NCI-H1930 (cell line): ENCODE measurements around the gene MRLN.
"Not testable (repeated sequence)": the region's sequence is repeated elsewhere in the genome, so short reads cannot be mapped to it uniquely, and the experiment has no call there.

Experiments used
- DNase-seq, 2 experiments: peaks; one replicate each; lab custom pipeline; 2025; lab: John Stamatoyannopoulos, UW

The MRLN gene

DNA sequence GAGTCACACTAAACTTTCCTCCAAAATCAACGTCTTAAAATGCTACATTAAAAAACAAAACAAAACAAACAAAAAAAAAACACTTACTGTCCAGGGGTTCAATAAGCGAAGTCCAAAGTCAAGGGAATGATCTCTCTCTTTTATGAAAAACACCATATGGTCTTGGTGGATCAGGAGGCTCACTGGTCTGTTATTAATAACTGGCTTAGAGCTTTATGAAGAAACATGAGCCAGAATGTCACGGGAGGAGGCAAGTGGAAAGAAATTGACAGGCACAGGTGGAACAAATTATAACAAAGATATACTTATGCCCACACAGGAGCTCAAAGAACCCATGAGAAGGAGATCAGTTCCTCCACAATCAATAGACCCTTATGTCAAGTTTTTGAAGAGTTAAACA, at the start of gene MRLN:
Gene MRLN (minus strand): TSS at position 189 of the 400 bp plus-strand sequence.
- no peak for DNase-seq

DNA sequence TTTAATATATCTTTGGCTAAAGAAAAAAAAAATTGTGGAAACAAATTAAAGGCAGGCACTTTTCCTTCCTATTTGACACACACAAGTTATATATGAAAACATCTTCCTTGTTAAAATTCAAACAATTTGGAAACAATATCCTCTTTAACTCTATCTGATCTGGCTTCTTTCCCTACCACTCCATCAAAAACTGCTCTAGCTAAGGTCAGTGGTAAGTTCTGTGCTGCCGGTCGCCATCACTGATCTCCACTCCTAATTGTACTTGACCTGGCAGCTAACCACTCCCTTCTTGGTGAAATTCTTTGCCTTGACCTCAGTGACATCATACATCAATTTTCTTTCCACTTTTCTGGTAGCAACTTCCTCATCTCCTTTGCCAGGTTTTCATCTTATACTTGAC, 47.9 kb upstream of the MRLN start:
- no peak for DNase-seq

DNA sequence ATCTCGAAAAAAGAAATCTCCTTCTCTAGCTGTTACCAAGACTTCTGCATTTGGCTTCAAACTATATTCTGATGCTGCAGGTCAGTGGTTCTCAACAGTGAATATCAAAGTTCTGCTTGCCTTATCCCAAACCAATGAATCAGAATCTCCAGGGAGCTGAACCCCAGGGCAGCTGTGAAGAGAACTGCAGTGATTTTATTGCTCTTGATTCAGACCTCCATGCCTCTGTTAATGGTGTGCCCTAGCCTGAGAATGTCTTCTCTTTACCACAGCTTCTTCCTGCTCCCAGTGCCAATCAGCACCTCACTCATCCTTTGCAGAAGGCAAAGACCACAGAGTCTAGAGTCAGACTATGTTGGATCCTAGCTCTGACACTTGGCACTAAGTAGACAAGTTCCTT, 46.2 kb upstream of the MRLN start:
- no peak for DNase-seq

DNA sequence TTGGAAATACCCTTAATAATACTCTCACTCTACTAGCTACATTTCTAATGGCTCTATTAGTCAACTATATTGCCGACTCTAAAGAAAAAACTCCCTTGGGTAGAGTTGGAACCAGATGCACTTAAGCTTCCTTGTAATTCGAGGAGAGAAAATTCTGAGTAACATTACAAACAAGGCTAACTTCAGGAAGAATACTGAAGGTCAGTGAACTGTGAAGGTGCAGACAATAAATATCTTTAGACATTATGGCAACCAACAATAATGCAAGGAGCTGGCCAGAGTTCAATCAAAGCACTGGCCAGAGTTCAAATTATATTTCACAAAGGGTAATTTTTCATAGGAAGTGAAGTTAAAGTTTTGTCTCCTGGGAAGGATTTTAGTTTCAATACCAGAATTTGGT, 40.7 kb upstream of the MRLN start:
- DNase-seq = no peak

DNA sequence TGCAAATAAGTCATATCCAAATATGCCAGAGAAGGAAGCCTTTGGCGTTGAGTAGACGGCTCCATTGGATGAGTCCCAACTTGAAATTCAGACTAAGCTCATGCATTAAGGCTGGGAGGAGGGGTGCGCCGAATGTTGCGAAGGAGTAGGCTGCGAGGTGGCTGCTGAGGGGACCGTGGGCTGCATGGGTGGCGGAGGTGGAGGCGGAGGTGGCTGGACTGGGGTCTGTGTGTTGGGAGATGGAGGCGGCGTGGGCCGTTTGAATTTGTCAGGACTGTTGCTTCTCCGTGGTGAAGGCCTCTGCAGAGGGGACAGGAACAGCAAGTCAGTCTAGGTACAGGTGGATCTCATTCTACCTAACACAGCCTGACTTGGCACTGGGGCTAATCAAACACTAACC, 39.6 kb upstream of the MRLN start:
- no peak for DNase-seq

DNA sequence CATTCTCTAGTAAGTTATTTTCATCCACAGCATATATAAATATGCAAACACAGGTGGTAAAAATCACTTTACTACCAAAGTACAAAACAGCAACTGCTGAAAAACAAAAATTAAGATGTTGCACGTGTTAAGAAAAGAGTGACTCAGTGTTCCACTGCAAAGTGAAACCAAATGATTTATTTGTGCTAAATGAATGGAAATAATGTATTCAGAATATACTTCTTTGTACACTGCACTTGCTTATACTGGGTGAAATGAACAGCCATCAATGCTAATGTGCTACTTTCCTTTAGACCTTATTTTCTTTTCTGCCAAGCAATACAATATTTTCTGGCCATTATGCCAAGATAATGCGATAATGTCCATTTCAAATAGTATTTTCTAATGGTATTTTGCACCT, 38.3 kb upstream of the MRLN start:
- DNase-seq = no peak

DNA sequence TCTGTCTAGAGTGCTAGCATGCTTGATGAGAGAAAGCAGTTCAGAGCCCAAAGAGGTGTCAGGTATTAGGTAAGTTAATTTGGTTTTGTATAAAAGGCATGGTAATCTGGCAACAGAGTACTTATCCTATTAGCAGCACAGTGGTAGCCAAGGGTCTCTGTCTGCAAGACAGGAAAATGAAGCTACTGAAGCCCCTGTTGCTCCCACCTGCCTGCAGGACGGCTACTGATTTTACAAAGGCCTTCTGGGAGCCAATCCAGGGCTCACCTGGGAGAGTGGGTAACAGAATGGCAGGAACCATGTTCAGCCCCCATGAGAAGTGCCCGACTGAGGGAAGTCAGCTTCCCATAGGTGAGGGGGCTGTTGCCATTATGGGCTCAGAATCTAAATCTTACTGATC, 36.8 kb upstream of the MRLN start:
- not testable (repeated sequence) for DNase-seq

DNA sequence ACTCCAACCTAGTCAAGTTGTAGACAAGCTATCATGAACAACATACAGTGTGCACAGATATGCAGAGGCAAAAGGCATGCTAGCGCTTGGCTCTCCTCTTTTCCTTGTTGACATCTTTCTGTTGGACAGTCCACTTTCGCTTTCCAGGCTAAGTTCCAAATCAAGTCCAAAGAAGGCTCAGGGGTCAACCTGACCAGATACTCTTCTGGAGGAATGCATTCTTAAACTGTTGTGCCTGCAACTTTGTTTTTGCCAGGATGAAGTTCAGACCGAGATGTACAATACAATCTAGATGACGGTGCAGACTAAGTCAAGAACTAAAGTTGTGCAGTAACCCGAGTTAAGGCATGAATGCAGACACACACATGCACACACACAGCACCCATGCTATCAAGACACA, 35.7 kb upstream of the MRLN start:
- DNase-seq = not testable (repeated sequence)

DNA sequence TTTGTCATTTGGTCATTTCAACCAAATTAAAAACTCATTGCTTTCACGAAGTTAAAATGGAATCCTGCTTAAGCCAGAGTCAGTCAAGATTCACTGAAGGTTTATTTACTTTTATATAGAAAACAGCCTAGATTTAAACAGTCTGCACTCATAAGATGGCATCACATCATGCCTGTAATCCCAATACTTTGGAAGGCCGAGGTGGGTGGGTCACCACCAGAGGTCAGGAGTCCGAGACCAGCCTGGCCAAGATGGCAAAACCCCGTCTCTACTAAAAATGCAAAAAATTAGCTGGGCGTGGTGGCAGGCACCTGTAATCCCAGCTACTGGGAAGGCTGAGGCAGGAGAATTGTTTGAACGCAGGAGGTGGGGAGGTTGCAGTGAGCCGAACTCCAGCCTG, 33.8 kb upstream of the MRLN start:
- not testable (repeated sequence) for DNase-seq

DNA sequence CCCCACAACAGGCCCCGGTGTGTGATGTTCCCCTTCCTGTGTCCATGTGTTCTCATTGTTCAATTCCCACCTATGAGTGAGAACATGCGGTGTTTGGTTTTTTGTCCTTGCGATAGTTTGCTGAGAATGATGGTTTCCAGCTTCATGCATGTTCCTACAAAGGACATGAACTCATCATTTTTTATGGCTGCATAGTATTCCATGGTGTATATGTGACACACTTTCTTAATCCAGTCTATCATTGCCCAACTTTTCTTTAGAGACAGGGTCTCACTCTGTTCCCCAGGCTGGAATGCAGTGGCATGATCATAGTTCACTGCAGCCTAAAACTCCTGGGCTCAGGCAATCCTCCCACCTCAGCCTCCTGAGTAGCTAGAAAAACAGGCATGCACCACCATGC, 32.2 kb upstream of the MRLN start:
- DNase-seq = not testable (repeated sequence)

DNA sequence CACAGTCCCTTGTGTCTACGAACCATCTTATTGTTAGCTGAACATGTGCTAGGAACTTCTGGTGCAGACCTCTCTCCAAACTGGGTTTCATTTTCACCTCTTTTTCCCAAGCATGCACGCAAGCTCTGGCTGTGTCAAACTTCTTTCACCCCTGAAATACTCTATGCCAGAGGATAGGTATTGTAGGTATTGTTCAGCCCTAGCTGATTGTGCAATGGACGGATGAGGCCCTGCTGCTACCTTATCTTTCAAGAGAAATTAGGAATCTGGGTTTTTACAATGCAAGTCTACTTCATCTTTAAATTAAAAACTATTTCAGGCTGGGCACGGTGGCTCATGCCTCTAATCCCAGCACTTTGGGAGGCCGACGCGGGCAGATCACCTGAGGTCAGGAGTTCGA, 28.3 kb upstream of the MRLN start:
- no peak for DNase-seq

DNA sequence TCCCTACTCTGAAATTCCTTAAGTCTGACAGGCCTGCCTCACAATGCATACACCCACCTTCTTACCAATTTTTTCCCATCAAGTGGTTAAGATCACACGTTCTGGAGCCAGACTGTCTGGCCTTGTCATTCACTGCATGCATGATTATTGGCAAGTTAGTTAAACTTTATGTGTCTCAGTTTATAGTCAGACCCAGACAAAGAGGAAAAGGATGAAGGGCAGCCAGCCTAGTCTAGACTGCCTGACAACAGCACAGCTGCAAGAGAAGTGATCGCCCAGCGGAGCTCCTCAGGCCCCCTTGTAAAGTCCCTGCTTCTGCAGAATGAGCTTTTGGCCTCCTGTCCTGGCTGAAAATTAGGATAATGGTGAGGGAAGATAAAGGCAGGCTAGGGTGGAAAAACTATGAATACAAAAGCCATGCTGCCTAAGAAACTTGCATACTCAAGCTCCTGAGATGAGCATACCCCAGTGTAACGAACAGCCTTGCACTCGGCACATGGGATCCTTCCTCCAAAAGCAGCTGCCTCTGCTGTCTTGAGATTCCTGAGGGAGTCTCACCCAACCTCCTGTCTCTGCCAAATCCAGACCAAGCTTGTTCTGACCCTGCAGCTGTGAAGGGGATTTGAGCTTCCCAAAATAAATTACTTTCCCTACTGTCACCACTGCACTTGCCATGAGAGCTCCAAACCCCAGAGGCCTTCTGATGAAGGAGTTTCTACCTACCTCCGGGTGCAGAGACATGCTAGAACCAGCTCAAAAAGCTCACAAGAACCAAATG, 26.7 kb upstream of the MRLN start:
- no peak for DNase-seq

DNA sequence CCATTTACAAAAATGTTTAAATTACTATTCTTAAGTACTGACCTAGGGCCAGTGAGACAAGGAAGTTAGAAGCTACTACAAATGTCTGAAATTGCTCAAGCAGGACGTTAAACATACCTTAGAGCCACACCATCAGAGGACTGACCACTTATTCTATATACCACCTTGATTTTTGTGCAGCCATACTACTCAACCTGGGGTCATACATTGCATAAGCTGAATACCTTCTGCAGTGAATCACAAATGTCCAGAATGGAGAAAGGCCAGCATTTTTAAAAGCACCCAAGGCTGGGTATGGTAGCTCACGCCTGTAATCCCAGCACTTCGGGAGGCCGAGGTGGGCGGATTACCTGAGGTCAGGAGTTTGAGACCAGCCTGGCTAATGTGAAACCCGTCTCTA, 21.2 kb upstream of the MRLN start:
- DNase-seq = no peak

DNA sequence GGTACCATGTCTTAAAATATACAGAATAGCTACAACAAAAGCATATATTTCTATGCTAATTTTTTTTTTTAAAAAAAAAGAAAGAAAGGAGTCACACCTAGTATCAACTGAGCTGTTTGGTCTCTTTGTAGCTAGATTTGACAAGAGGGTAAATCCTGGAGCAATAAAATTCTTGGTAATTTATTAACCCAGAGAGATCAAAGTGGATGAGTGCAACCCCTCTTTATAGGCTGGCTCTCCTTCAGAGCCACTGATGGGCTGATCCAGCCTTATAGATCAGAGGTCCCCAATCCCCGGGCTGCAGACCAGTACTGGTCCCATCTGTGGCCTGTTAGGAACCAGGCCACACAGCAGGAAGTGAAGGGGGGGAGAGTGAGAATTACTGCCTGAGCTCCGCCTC, 19.8 kb upstream of the MRLN start:
- no peak for DNase-seq

DNA sequence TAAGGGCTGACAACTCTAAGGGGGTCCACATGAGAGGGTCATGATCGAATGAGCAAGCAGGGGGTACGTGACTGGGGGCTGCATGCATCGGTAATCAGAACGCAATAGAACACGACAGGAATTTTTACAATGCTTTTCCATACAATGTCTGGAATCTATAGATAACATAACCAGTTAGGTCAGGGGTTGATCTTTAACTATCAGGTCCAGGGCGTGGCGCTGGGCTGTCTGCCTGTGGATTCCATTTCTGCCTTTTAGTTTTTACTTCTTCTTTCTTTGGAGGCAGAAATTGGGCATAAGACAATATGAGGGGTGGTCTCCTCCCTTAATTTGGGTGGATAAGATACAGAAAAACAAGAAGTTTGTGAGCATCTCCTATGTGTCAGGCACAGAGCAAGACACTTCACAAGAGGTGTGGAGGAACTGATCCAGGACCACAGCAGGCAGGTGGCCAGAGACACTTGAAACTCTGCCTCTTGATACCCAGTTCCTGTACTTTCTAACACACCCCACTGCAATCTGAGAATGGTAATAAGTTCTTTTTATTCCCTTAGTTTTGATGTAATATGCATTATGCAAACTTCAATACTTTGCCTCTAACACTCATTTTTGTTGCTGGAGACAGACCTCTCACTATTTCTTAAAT, 18.0 kb upstream of the MRLN start:
- no peak for DNase-seq

DNA sequence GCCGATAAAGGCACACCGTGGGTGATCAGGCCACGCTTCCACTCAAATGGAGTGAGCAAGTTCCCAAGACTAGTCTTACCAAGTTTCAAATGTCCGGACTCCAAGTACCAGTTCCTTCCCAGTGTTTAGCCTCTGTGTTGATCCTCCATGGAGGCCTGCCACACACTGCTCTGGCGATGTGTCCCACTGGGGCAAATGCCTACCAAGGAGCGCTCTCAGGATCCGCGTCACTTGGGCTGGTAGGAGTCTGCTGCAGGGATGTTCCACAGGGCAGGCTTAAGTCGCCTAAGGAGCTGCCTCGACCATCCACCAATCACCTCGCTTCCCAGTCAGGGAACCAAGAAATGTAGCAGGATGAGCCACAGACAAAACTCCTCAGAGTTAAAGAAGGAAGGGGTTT, 17.4 kb upstream of the MRLN start:
- DNase-seq = no peak

DNA sequence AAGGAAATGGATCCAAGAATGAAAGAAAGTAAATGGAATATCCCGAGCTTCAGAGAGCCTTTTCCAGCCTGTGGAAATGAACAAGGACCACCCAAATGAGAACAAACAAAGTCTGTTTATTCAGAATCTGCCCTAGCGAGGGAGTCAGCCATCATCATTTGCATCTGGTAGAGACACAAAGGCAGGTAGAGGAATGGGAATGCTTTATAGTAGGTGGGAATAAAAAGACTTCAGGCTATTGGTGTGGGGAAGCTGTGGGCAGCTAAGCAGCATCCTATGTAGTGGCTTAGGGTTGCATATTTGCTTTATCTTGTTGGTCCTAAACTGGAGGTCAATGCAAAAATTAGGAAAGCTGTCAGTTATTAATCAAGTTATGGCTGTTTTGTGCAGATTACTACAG, 9.2 kb upstream of the MRLN start:
- no peak for DNase-seq

DNA sequence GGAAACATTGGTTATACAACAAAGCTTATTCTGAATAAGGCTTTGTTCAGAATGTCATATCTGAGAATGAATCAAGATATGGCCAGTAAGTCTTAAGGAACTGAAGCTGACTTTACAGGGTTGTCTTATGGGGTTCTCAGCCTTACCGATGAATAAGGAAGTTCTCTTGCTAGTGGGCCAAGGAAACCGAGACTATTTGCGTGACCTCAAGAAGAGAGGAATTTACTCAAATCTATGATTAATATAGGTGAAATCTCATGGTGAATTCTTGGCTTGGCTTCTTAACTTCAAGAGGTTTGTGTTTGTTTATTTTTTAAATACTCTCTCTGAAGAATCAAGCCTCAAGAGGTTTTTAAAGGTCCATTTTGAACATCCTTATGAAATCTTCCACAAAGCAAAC, 4.7 kb upstream of the MRLN start:
- no peak for DNase-seq

DNA sequence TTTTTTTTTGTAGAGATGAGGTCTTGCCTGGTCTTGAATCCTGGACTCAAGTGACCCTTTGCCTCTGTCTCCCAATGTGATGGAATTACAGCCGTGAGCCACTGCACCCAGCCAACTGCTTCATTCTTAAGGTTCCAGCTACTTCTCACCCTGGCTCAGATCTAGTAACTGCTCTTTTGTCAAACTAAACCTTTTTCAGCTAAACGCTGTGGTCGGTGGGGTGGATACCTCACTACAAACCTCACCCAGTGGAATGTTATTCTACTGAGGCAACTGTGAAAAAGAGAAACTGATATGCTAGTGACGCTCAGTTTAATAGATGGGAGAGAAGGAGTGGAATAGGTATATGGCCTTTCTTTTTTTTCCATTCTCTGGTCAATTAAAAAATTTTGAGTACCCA, 1.7 kb upstream of the MRLN start:
- DNase-seq = no peak

DNA sequence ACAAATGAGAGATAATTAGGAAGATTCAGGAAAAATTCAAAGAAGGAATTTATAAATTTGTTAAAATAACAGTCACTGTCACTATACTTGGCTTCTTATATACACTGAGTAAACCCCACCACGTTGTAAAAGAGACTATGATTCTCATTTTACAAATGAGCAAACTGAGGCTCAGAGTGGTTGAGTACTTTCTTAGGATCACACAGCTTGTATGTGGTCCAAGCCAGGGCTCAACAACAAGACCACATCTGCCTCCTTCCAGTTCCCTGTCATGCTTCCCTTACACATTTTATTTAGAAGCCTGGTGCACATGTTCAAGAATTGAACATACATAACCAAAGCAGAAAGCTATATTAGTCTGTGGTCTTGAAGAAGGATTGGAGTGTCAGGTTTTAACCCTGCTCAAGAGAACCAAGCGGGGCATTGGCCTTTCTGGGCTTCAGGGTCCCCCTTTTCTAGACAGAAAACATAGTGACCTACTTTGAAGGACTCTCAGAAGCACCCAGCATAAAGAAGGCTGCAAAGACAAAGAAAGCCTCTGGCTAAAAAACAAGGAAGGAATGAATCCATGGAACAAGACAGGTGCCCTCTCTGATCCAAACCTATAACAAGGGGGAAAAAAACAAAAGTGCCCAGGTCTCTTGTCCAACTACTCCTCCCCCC, 846 bp downstream of the MRLN start:
- DNase-seq = no peak

DNA sequence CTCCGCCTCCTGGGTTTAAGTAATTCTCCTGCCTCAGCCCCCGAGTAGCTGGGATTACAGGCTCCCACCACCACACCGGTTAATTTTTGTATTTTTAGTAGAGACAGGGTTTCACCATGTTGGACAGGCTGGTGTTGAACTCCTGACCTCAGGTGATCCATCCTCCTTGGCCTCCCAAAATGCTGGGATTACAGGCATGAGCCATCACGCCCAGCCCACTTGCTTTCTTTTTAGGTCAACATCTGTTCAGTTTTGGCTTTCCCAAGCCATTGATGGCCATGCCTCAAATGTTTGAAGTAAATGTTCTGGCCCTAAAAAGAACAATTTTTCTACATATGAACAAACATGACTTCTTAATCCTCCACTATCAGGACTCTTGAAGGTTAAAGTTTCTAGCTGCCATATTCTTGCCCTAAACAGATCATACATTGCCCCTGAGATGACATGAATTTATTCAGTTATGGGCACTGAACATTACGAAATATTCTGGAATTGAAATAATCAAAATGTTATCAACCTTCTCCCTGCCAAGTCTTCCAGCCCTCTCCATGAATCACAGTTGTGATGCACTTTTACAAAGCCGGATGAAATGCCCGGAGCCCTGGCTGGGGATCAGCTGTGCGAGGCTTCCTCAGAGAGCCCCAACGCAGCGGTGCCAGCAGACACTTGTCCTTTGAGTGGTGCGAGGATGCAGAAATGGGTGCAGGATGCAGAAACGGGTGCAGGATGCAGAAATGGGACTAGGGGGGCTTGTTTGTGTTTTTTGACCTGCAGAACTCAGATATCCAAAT, 2.9 kb downstream of the MRLN start:
- DNase-seq = no peak

DNA sequence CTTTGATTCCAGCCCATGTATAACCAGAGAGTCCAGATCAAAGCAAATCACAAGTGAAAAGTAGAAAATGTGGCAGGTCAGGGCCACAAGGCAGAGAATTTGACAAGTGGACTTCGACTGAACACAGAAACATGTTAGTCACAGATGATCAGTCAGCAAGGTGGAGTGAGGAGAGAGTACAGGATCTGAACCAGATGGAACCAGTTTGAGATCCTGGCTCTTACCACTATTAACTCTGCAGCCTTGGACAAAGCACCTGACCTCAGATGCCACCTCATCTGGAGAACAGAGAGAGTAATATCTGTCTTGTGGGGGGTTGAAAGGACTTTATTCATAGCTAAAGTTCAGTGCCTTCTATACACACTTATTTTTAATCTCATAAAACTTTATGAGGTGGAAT, 4.4 kb downstream of the MRLN start:
- DNase-seq = no peak
